IMR-90 (cell line): ENCODE results near the gene FAM76A.

ENCODE experiments used
- CEBPB ChIP-seq: IDR thresholded peaks from 2 replicates; pipeline ENCODE4 v1.6.1; 2012; ENCODE audit warnings: low read depth, low read length, improper control_type of control experiment
- FOS ChIP-seq: fragments of 150-350 bp; IDR thresholded peaks from 2 replicates; pipeline ENCODE4 v1.6.1; 2016; ENCODE audit warnings: low read depth, low read length
- MAFK ChIP-seq: IDR thresholded peaks from 2 replicates; pipeline ENCODE4 v1.6.1; 2012; ENCODE audit warnings: low read depth, low read length, improper control_type of control experiment
- MAZ ChIP-seq: IDR thresholded peaks from 2 replicates; pipeline ENCODE4 v1.6.1; 2012; ENCODE audit warnings: low read depth, mild to moderate bottlenecking, low read length, improper control_type of control experiment, moderate library complexity, borderline replicate concordance
- MXI1 ChIP-seq: IDR thresholded peaks from 2 replicates; pipeline ENCODE4 v1.6.1; 2012; ENCODE audit warnings: low read depth, mild to moderate bottlenecking, low read length, moderate library complexity, borderline replicate concordance
- POLR2A ChIP-seq: IDR thresholded peaks from 2 replicates; pipeline ENCODE4 v1.6.1; 2012; ENCODE audit warnings: mild to moderate bottlenecking, low read depth, low read length
- RAD21 ChIP-seq: IDR thresholded peaks from 2 replicates; pipeline ENCODE4 v1.6.1; 2012; ENCODE audit warnings: low read length, improper control_type of control experiment
- RCOR1 ChIP-seq: IDR thresholded peaks from 2 replicates; pipeline ENCODE4 v1.6.1; 2012; ENCODE audit warnings: mild to moderate bottlenecking, low read length, improper control_type of control experiment; ENCODE audit not compliant: insufficient replicate concordance
- TF ChIP-seq, protein P1 (sequence below): conservative IDR thresholded peaks from 2 replicates; pipeline ENCODE4 v1.5.1; 2012; ENCODE audit warnings: mild to moderate bottlenecking, low read depth, low read length, improper control_type of control experiment
- TF ChIP-seq, protein P2 (sequence below): fragments of 150-350 bp; IDR thresholded peaks from 2 replicates; pipeline ENCODE4 v1.6.1; 2017; ENCODE audit warnings: mild to moderate bottlenecking, antibody characterized with exemption, low read length, low read depth
- TF ChIP-seq, protein P3 (sequence below): fragments of 150-350 bp; IDR thresholded peaks from 2 replicates; pipeline ENCODE4 v1.6.1; 2016; ENCODE audit warnings: low read depth, mild to moderate bottlenecking, low read length, moderate library complexity, borderline replicate concordance

DNA sequence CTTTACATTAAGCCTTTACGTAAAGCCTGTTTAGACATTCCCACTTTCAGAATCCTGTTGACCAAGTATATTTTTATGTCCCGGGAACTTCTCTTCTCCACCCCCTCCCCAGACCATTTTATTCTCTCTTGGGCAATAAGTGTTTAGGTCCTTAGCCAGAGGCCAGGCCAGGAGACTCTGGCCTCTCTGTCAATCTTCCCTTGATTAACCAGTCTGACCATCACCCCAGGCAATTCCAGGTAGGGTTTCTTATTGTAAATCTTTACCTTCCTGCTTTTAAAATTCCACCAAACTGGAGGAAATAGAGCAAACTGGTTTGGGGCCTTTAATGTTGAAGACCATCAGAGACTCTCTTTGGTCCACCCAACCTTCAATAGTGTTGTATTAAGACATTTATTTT, 41.6 kb upstream of the FAM76A start:
- no peak for TF ChIP-seq MAZ
- TF ChIP-seq, protein P1, sequence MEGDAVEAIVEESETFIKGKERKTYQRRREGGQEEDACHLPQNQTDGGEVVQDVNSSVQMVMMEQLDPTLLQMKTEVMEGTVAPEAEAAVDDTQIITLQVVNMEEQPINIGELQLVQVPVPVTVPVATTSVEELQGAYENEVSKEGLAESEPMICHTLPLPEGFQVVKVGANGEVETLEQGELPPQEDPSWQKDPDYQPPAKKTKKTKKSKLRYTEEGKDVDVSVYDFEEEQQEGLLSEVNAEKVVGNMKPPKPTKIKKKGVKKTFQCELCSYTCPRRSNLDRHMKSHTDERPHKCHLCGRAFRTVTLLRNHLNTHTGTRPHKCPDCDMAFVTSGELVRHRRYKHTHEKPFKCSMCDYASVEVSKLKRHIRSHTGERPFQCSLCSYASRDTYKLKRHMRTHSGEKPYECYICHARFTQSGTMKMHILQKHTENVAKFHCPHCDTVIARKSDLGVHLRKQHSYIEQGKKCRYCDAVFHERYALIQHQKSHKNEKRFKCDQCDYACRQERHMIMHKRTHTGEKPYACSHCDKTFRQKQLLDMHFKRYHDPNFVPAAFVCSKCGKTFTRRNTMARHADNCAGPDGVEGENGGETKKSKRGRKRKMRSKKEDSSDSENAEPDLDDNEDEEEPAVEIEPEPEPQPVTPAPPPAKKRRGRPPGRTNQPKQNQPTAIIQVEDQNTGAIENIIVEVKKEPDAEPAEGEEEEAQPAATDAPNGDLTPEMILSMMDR: no peak
- TF ChIP-seq, protein P2, sequence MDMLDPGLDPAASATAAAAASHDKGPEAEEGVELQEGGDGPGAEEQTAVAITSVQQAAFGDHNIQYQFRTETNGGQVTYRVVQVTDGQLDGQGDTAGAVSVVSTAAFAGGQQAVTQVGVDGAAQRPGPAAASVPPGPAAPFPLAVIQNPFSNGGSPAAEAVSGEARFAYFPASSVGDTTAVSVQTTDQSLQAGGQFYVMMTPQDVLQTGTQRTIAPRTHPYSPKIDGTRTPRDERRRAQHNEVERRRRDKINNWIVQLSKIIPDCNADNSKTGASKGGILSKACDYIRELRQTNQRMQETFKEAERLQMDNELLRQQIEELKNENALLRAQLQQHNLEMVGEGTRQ: no peak
- no peak for TF ChIP-seq CEBPB
- TF ChIP-seq POLR2A: no peak
- no peak for TF ChIP-seq MXI1
- no peak for TF ChIP-seq FOS
- no peak for TF ChIP-seq MAFK
- no peak for TF ChIP-seq RCOR1
- TF ChIP-seq RAD21: no peak
- TF ChIP-seq, protein P3, sequence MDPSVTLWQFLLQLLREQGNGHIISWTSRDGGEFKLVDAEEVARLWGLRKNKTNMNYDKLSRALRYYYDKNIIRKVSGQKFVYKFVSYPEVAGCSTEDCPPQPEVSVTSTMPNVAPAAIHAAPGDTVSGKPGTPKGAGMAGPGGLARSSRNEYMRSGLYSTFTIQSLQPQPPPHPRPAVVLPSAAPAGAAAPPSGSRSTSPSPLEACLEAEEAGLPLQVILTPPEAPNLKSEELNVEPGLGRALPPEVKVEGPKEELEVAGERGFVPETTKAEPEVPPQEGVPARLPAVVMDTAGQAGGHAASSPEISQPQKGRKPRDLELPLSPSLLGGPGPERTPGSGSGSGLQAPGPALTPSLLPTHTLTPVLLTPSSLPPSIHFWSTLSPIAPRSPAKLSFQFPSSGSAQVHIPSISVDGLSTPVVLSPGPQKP: no peak
